HG03457 (cell line): ENCODE results near the gene TPRX1.
"Not testable (repeated sequence)": the region's sequence is repeated elsewhere in the genome, so short reads cannot be mapped to it uniquely, and the experiment has no call there.

Experiments used
- ATAC-seq: cut with Tn5 transposase; IDR thresholded peaks from one replicate; pipeline ENCODE4 v1.9.1; 2021; ENCODE audit warnings: moderate number of reproducible peaks; ENCODE audit not compliant: unreplicated experiment

The TPRX1 gene

DNA sequence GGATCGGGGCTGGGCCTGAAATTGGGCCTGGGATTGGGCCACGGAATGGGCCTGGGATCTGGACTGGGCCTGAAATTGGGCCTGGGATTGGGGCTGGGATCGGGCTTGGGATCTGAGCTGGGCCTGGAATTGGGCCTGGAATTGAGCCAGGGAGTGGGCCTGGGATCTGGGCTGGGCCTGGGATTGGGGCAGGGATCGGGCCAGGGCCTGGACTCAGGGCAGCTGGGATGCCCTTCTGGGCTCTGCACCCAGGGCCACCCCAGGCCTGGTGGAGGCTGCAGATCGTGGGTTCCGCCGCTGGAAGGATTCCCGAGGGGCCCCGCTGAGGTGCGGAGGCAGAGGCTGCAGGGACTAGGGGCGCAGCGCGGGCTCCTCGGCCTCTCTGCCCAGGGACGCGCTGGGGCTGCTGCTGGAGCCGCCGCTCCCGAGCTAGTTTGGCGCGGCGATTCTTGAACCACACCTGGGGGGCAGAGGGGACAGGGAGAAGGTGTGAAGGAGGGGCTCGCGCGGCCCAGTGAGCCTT is 1.8 kb downstream of the TPRX1 start:
- ATAC-seq, result no peak

DNA sequence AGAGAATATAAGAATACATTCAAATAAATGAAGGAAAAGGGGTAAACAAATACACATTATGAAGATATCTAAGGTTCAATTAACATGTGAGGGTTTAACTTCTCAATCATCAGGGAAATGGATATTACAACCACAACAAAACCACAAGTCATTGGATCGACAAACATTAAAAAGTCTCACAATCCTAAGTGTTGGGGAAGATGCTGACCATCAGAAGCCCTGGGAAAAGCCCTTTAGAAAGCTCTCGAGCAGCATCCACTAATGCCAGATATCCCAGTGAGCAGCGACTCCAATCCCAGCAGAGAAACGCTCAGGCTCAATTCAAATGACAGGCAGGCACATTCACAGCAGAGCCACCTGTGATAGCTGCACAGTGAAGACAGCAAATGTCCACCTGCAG is 3.1 kb downstream of the TPRX1 start:
- no peak for ATAC-seq

DNA sequence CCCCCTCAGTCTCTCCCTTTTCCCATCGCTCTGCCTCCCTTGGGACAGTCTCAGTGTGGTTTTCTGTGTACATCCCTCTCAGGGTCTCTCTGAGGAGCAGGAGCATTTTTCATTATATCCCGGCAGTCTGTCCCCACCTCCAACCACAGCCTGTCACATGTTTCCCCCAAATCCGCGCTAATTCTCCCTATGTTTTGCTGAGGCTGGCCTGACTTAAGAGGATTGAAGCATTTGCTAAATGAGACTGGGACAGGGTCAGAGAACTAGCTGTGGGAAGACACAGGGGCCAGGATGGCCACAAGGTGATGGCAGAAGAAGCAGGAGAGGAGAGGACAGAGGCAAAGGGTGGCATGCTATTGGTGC is 5.5 kb downstream of the TPRX1 start:
- ATAC-seq, result no peak

DNA sequence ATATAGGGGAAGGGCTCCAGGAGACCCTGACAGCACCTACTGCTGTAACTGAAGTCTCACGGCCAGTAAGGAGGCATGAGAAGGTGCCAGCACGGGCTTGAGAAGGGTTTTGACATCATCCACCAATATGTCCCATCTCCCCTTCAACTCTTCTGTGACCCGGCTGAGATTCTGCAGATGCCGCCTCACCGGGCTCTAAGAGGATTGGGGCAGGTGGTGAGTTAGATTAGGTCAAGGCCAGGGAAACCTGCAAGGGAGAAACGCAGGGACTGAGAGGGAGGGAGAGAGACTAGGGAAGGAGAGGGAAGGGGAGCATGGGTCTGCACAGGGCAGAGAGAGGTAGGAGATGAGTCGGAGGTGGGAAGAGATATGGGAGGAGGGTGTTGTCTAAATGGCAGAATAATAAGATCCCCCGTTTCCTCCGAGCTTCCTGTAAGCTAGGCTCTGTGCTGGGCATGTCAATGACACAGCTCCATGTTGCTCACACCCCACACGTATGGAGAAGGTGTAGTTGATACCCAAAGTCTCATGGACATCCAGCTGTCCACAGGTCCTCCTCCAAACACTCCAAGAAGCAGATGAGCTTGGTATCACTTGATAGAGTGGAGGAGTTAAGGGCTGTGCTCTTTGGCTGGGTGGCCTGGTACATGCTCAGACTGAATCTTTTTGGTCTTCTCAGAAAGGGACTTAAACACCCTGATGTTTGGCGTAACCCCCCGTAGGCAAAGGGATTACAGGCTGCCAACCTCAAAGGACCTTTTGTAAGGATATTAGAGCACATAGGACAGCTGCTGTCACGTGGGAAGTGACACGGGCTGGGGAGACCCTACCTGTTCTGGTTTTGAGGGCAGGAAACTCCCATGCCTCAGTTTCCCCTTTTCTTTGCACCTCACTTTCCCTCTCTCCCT is 6.1 kb downstream of the TPRX1 start:
- no peak for ATAC-seq

DNA sequence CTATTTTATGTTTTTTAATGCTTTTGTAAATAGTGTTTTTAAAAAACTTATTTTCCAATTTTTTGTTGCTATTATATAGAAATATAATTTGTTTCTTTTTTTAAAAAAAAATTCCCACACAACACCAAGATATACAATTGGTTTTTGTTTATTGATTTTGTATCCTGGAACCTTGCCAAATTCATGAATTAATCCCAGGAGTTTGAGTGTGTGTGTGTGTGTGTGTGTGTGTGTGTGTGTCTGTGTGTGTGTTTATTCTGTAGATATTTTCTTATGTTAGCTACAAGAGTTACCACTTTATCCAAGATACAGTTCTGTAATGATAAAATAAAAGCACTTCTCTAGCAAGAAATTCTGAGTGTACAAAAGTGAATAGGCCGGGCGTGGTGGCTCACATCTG is 7.6 kb downstream of the TPRX1 start:
- no peak for ATAC-seq

DNA sequence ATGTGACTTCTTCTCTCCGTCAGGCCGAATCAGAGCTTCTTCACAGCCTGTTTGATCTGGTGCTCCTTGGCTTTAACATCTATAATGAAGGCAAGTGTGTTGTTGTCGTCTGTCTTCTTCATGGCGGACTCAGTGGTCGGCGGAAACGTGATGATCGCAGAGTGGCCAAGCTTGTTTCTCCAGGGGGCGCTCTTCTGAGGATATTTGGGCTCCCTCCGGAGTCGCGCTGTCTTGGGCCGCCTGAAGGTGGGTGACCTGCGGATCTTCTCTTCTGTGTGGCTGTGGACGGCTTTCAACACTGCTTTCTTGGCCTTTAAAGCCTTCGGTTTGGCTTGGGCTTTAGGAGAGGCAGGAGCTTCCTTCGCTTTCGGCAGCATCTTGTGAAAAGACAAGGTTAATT is 9.8 kb downstream of the TPRX1 start:
- no peak for ATAC-seq

DNA sequence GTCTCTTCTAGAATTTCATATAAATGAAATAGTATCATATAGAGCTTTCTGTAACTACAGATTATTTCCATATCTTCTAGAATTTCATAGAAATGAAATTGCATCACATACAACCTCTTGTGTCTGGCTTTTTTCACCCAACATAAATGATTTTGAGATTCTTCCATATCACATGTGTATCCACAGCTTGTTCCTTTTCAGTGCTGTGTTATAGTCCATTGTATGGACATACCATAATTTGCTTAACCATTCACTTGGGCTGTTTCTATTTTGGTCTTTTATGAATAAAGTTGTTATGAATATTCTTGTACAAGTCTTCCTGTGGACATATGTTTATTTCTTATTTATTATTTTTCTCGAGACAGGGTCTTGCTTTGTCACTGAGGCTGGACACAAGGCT is 11.7 kb downstream of the TPRX1 start:
- ATAC-seq, result no peak

DNA sequence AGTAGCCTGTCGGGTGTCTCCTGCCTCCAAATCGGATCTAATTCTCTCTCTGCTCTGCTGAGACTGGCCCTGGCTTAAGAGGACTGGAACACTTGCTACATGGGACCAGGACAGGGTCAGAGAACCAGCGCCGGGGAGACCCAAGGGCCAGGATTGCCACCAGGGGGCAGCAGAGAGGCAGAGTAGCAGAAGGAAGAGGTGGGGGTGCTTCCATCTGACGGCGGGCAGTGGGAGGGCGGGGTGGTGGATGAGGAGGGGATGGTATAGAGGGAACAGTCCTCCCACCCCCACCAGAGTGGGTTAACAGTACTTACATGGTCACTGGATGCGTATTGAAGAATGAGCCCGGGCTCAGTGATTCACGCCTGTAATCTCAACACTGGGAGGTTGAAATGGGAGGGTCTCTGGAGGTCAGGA is 13.9 kb downstream of the TPRX1 start:
- no peak for ATAC-seq

DNA sequence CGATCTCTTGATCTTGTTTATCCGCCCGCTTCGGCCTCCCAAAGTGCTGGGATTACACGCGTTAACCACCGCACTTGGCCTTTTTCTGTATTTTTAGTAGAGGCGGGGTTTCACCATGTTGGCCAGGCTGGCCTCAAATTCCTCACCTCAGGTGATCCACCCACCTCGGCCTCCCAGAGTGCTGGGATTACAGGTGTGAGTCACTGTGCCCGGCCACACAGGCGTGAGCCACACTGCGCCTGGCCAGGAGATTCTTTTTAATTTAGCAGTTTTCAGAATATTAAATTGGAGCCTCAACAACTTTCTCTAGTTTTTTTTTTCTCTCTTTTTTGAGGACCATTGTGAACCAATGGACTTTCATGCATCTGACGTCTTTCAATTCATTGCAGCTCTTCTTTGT is 14.5 kb downstream of the TPRX1 start:
- not testable (repeated sequence) for ATAC-seq

DNA sequence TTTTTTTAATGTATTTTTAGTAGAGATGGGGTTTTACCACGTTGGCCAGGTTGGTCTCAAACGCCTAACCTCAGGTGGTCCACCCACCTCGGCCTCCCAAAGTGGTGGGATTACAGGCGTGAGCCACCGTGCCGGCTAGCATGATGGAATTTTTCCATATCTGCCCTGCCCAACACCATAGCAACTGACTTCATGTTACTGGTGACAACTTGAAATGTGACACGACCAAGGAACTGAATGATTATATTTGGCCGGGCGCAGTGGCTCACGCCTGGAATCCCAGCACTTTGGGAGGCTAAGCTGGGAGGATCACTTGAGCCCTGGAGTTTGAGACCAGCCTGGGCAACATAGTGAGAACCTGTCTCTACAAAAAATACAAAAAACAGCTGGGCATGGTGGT is 17.0 kb downstream of the TPRX1 start:
- not testable (repeated sequence) for ATAC-seq

DNA sequence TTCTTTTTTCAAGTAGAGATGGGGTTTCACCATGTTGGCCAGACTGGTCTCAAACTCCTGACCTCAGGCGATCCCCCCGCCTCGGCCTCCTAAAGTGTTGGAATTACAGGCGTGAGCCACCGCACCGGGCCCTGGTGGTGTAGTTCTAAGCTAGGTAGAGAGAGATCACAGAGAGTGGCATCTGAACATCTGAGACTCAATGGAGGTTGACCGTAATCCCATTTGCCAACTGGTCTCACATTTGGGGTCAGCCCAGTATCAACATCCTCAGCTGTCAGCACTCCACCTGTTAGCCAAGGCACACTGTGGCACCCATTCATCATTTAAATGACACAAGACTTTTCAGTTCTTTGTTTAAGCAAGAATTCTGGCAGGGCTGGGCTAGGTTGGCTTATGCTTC is 17.8 kb downstream of the TPRX1 start:
- ATAC-seq, result no peak

DNA sequence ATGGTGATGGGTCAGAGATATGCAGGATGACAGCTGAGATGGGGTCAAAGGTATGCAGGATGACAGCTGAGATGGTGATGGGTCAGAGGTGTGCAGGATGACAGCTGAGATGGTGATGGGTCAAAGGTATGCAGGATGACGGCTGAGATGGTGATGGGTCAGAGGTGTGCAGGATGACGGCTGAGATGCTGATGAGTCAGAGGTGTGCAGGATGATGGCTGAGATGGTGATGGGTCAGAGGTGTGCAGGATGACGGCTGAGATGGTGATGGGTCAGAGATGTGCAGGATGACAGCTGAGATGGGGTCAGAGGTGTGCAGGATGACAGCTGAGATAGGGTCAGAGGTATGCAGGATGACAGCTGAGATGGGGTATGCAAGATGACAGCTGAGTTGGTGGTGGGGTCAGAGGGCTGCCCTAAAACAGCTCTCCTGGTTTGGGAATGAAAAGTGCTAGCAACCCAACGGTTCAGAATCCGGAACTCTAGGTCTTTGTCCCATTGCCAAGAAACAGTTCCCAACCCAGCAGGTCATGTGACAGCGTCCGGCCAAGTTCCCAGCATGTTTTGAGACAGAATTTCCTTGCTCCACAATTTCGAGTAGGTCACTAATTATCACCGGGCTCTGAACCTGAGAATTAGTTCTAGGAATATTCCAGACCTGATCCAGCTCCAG is 22.6 kb downstream of the TPRX1 start:
- ATAC-seq, result no peak

DNA sequence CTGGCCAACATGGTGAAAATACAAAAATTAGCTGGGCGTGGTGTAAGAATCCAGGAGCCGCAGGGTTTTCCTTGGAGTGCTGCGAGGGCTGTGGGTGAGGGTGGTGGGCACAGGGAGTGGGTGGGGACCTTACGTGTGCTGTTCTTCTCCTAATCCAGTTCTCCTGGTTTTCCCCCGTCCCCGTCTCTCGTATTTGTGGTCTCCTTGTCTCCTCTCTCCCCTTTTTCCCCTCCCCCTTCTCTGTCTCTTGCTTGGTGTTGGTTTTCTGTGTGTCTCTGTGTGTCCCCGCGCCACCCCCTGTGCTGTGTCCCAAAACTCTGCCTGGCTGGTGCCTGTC is 24.2 kb downstream of the TPRX1 start:
- ATAC-seq, result no peak

DNA sequence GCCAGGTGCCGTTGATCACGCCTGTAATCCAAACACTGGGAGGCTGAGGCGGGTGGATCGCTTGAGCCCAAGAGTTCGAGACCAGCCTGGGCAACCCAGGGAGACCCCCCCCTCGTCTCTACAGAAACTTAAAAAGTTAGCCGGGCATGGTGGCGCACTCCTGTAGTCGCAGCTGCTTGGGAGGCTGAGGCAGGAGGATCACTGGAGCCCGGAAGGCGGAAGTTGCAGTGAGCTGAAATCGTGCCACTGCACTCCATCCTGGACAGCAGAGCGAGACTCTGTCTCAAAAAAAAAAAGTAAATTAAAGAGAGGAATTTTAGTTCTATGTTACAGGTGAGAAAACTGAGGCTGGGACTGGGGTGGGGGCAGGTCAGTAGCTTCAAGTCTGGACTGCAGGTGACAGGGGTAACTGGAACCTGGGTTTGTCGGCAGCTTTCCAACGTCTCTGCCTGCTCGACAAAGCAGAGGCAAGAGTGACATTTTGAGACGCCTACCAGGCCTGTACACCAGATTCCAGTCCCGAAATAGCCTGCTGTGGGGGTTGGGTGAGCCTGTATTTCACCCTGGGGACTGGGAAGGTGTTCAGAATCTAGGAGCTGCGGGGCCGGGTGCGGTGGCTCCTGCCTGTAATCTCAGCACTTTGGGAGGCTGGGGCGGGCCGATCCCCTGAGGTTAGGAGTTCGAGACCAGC is 24.7 kb downstream of the TPRX1 start:
- ATAC-seq, result no peak

DNA sequence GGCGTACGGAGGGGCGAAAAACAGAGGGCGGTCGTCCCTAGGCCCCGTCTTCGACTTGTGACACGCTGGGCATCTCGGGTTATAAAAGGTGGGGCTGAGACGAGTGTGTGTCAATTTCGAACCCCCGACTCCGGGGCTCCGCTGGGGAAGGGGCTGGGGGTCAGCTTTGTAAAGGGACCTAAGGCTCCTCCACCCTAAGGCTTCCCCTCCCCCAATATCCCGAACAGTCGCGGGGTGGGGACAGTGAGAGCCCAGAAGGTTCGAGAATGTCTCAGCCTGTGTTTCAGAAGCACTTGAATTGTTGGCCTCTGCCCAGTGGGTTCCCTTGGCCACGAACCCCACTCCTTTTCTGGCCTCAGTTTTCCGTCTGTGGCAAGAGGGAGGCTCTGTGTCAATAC is 25.4 kb downstream of the TPRX1 start:
- no peak for ATAC-seq

DNA sequence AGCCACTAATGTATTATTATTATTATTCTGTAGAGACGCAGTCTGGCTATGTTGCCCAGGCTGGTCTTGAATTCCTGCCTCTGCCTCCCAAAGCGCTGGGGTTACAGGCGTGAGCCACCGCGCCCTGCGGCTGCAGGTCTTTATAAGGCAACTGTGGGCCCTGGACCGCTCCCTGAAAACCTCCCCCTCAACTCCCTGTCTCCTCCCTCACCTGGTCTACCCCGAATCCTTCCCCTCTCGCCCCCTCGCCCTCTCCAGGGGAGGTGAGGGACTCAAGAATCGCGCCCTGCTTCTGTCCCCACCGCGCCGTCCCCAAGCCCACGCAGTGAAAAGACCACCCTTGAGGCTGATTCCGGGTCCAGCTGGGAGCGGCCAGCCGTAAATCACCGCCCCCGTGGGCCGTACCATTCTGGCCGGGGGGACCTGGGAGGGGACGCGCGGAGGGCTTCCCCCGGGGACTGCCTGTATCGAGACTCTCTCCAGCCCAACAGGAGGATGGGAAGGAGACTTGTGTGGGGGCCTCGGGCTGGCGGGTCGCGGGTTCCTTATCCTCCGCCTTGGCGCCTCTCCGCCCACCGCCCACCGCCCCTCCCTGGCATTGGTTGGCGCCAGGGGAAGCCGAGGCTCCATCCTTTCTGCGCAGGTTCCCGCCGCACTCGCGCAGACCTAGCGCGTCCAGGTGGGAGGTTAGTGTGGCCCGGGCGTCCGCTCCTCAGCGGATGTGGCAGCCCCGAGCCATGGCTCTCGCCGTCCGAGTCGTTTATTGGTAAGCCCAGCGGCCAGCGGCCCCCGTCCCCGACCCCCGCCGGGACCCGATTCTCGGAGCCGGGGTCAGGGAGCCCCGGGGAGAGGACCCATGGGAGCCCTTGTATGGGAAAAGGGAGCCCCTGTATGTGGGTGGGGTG is 26.1 kb downstream of the TPRX1 start, which contains the start of gene SELENOW:
Gene SELENOW, plus strand, starts transcription at position 655 of the 905 bp plus-strand sequence. Its CDS starts 83 bp downstream, at position 738.
- ATAC-seq, result no peak

DNA sequence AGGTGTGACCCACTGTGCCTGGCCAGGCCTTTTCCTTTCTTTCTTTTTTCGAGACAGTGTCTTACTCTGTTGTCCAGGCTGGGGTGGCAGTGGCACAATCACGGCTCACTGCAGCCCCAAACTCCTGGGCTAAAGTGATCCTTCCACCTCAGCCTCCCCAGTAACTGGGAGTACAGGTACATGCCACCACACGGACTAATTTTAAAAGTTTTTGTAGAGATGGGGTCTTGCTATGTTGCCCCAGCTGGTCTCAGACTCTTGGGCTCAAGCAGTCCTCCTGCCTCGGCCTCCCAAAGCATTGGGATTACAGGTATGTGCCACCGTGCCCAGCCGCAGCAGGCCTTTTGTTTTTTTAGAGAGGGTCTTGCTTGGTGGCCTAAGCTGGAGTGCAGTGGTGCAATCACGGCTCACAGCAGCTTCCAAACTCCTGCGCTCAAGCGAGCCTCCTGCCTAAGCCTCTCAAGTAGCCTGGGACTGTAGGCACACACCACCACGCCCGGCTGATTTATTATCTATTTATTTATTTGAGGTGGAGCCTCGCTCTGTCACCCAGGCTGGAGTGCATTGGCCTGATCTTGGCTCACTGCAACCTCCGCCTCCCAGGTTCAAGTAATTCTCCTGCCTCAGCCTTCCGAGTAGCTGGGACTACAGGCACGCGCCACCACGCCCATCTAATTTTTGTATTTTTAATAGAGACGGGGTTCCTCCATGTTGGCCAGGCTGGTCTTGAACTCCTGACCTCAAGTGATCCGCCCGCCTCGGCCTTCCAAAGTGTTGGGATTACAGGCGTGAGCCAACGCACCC is 26.9 kb downstream of the TPRX1 start:
- not testable (repeated sequence) for ATAC-seq

DNA sequence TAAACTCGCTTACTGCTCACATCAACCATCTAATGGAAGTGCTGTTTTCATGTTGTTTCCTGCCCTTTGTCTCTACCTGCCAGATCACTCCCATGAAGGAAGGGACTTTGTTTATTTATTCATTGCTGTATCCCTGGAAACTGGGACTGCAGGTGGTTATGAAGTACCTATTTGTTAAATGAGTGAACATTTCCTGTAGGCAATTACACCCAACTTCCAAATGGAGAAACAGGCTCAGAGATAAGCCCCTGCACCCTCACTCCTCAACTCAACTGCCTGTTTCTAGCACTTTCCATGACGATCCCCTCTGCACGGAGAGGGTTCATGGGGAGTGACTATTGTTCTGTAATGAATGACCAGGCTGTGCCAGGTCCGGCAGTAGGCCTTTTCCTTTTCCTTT is 27.8 kb downstream of the TPRX1 start:
- ATAC-seq, result no peak

DNA sequence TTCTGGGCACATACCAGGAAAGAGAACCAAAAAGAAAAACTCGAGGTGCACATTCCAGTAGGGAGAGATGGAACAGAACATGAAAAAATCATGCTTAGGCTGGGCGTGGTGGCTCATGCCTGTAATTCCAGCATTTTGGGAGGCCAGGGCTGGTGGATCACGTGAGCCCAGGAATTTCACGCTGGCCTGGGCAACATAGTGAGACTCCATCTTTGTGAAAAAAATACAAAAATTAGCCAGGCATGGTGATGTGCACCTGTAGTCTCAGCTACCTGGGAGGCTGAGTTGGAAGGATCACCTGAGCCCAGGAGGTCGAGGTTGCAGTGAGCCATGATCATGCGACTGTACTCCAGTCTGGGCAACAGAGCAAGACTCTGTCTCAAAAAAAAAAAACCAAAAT is 33.1 kb downstream of the TPRX1 start:
- not testable (repeated sequence) for ATAC-seq

DNA sequence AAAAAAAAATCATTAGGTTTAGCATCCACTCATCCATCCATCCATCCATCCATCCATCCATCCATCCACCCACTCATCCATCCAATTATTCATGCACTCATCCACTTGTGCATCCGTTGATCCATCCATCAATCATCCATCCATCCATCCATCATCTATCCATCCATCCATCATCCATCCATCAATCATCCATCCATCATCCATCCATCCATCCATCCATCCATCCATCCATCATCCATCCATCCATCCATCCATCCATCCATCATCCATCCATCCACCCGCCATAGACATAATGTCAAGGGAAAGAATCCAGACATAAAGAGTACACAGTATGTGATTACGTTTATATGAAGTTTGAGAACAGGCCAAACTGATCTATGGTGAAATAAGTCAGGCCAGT is 34.8 kb downstream of the TPRX1 start:
- ATAC-seq, result no peak
